GM12874 (cell line): ENCODE data around the gene PTCD3.

Source experiments
- CTCF ChIP-seq: IDR thresholded peaks from 2 replicates; pipeline ENCODE4 v1.5.1; 2011; ENCODE audit warnings: low read depth, mild to moderate bottlenecking, control low read depth, low read length, moderate library complexity; ENCODE audit not compliant: insufficient read depth

Gene PTCD3

GRCh38 chr2:86105969-86106945, at the start of gene PTCD3:
Gene PTCD3 (plus strand): TSS chr2:86106235. CDS start chr2:86106248, 13 bp downstream.
- TF ChIP-seq CTCF: no peak

GRCh38 chr2:86056590-86057331, 49.3 kb upstream of the PTCD3 start:
- no peak for TF ChIP-seq CTCF

GRCh38 chr2:86062043-86062442, 44.0 kb upstream of the PTCD3 start:
- TF ChIP-seq CTCF: no peak

GRCh38 chr2:86064006-86064405, 42.0 kb upstream of the PTCD3 start:
- no peak for TF ChIP-seq CTCF

GRCh38 chr2:86065512-86065911, 40.5 kb upstream of the PTCD3 start:
- TF ChIP-seq CTCF: no peak

- TF ChIP-seq CTCF: no peak
Observed at GRCh38 chr2:86066007-86066578, 39.9 kb upstream of the PTCD3 start.

- TF ChIP-seq CTCF: no peak
Observed at GRCh38 chr2:86066915-86067314, 39.1 kb upstream of the PTCD3 start.
